ENCODE data around the gene PROKR1. TPM values are rescaled to one million over a fixed set of nuclear protein-coding genes. Genes with fewer than 3 reads are reported as not detected.
A peak's percentile ranks its signal among the peaks of the same experiment; 100 is the strongest.

The PROKR1 gene
- total RNA-seq, 1 donor from 2014 or later: not detected

DNA sequence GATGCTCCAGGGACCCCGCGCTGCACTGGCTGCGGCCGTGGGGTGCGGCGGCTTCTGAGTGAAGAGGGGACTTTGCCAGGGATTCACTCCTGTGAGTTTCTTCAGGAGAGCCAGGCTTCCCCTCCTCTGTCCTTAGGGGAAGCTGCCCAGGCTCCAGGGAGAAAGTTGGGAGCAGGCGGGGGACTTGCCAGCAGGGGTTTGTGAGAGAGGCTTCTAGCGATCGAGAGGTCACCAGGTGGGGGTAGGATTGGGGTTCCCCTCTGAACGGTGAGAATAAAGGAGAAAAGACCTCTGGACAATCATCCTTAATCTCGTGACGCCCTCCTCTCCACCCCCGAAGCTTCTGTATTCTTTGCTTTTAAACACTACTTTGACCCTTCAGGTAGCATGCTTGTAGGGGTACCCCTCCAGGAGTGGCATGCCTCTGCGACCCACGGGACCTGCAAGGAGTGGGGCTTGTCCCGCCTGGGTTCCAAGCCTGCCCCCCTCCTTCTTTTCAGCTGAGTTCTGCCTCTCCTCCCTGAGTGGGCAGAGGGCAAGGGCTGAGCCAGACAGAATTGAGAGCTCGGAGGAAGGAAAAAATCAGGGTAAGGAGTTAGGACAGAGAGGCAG lies 601 bp downstream of the PROKR1 start:
- peaks cover 6% of the 10 kb centered on the region for H3K9me3 ChIP-seq (replicated peaks)
- peaks cover 100% of the 10 kb centered on the region for H3K27me3 ChIP-seq (ENCODE audit: low read depth)
- H3K4me1 ChIP-seq: peaks cover 16% of the 10 kb centered on the region
- peak overlapping the region; percentile 71 for H3K4me3 ChIP-seq
- H3K27ac ChIP-seq (replicated peaks): no peak overlapping the region
- no peak for DNase-seq
- H3K36me3 ChIP-seq: no peaks in the 10 kb centered on the region
- intact Hi-C loops (cut with micrococcal nuclease): no loop called here
- no peak for TF ChIP-seq CTCF (IDR thresholded peaks at IDR 0.05; ENCODE audit: borderline replicate concordance)

- peaks cover 6% of the 10 kb centered on the region for H3K9me3 ChIP-seq (replicated peaks)
- TF ChIP-seq CTCF (IDR thresholded peaks at IDR 0.05; ENCODE audit: borderline replicate concordance): no peak
- H3K36me3 ChIP-seq: no peaks in the 10 kb centered on the region
- intact Hi-C loops (cut with micrococcal nuclease): no loop called here
- DNase-seq: no peak
- H3K4me1 ChIP-seq: peaks cover 16% of the 10 kb centered on the region
- no peak overlapping the region for H3K27ac ChIP-seq (replicated peaks)
- H3K27me3 ChIP-seq (ENCODE audit: low read depth): peaks cover 96% of the 10 kb centered on the region
- H3K4me3 ChIP-seq: no peak overlapping the region
These were observed 2.1 kb downstream of the PROKR1 start for GRCh38 chr2:68645523-68645922.

GRCh38 chr2:68646303-68646702 lies 2.9 kb downstream of the PROKR1 start:
- Histone ChIP-seq H3K27ac (replicated peaks) (no peak overlapping the region), H3K9me3 (replicated peaks) (peaks cover under 1% of the 10 kb centered on the region), H3K4me3 (no peak overlapping the region), H3K4me1 (peaks cover 16% of the 10 kb centered on the region), H3K27me3 (ENCODE audit: low read depth) (peaks cover 96% of the 10 kb centered on the region), H3K36me3 (no peaks in the 10 kb centered on the region)
- intact Hi-C loops (cut with micrococcal nuclease): no loop called here
- no peak for TF ChIP-seq CTCF (IDR thresholded peaks at IDR 0.05; ENCODE audit: borderline replicate concordance)
- no peak for DNase-seq

DNA sequence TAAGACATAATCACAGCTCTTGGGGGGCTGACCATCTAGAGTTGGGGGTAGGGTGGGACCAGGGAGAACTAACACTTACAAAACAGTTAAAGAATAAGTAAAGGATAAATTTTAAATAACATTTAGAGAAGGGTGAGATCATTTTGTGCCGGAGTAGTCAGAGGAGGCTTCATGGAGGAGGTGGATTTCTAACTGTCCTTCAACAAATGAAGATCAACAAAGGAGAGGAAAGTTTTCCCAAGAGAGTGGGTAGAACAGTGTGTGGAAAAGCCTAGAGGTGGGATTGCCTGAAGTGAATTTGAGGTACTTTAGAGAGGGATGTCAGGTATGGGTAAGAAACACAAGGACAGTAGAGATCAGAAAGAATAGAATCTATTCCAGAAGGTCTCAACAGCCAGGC lies 7.3 kb downstream of the PROKR1 start:
- TF ChIP-seq CTCF (IDR thresholded peaks at IDR 0.05; ENCODE audit: borderline replicate concordance): no peak
- DNase-seq: no peak
- Histone ChIP-seq H3K27me3 (ENCODE audit: low read depth) (peaks cover 66% of the 10 kb centered on the region), H3K36me3 (no peaks in the 10 kb centered on the region), H3K9me3 (replicated peaks) (no peaks in the 10 kb centered on the region), H3K4me1 (no peaks in the 10 kb centered on the region), H3K4me3 (no peak overlapping the region), H3K27ac (replicated peaks) (no peak overlapping the region)
- intact Hi-C loops (cut with micrococcal nuclease): no loop called here

DNA sequence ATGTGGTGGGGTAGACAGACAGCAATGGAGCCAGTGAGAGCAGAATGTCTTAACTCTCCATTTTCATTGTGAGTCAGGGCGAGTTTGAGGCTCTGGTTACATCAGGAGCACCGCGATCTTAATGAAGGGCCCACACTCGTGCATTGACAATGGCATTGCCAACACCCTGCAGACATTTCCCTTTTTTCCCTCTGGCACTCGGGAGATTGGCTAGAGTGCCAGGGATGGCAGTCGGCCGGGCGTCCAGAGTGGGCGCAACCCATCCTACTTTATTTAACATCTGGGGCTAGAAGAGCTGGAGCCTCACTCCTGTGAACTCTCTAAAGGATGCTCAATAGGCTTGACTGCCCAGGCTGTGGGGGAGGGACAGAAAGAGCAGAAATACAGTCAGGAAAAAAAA lies 9.7 kb downstream of the PROKR1 start:
- no peaks in the 10 kb centered on the region for H3K4me1 ChIP-seq
- intact Hi-C loops (cut with micrococcal nuclease): no loop called here

More for the DNA sequence above, 9.7 kb downstream of the PROKR1 start:
- Histone ChIP-seq H3K4me3 (no peak overlapping the region), H3K27me3 (ENCODE audit: low read depth) (peaks cover 66% of the 10 kb centered on the region), H3K27ac (replicated peaks) (no peak overlapping the region), H3K36me3 (no peaks in the 10 kb centered on the region), H3K9me3 (replicated peaks) (no peaks in the 10 kb centered on the region)
- TF ChIP-seq CTCF (IDR thresholded peaks at IDR 0.05; ENCODE audit: borderline replicate concordance): no peak
- no peak for DNase-seq

All from left ventricle myocardium inferior (tissue), 1 donor.